GM23248 (cell line): Measurements from ENCODE around the gene LDHAL6A.

ENCODE experiments used
- EZH2 ChIP-seq: fragments of 200-600 bp; sonication (generic); IDR thresholded peaks from 2 replicates; pipeline ENCODE4 v1.6.1; 2018; ENCODE audit warnings: antibody characterized with exemption, mild to moderate bottlenecking; ENCODE audit not compliant: insufficient read depth, poor library complexity, severe bottlenecking
- EZH2phosphoT487 ChIP-seq: fragments of 200-600 bp; sonication (generic); IDR thresholded peaks from 2 replicates; pipeline ENCODE4 v1.6.1; 2018; ENCODE audit warnings: antibody characterized with exemption, moderate library complexity, mild to moderate bottlenecking, low read depth; ENCODE audit not compliant: insufficient read depth

- TF ChIP-seq EZH2 (no peak), EZH2phosphoT487 (no peak)
Measured at GRCh38 chr11:18491924-18492323, 36.3 kb downstream of the LDHAL6A start.
